ENCODE data around the gene UGT3A2.
"Not testable (repeated sequence)": the region's sequence is repeated elsewhere in the genome, so short reads cannot be mapped to it uniquely, and the experiment has no call there.

The UGT3A2 gene

GRCh38 chr5:36052538-36052937, 14.1 kb downstream of the UGT3A2 start:
- DNase-seq, result no peak

- no peak for DNase-seq
These were observed 16.7 kb downstream of the UGT3A2 start for GRCh38 chr5:36049949-36050348.

- DNase-seq, result no peak
These were observed 19.1 kb downstream of the UGT3A2 start for GRCh38 chr5:36047384-36048160.

- DNase-seq, result no peak
These were observed 20.8 kb downstream of the UGT3A2 start for GRCh38 chr5:36045895-36046294.

DNA sequence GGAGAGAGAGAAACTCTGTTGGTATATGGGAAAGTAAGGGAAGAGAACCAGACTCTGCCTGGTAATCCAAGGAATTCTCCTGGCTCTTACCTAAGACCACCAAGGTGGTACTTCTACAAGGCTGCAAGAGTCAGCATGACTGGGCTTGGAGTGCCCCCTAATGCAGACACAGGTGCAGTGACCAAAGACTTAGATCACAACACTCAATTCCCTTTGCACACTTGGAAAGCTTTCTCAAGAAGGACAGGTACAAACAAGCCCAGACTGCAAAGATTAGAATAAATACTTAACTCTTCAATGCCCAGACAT, 25.2 kb downstream of the UGT3A2 start:
- DNase-seq, result no peak

DNA sequence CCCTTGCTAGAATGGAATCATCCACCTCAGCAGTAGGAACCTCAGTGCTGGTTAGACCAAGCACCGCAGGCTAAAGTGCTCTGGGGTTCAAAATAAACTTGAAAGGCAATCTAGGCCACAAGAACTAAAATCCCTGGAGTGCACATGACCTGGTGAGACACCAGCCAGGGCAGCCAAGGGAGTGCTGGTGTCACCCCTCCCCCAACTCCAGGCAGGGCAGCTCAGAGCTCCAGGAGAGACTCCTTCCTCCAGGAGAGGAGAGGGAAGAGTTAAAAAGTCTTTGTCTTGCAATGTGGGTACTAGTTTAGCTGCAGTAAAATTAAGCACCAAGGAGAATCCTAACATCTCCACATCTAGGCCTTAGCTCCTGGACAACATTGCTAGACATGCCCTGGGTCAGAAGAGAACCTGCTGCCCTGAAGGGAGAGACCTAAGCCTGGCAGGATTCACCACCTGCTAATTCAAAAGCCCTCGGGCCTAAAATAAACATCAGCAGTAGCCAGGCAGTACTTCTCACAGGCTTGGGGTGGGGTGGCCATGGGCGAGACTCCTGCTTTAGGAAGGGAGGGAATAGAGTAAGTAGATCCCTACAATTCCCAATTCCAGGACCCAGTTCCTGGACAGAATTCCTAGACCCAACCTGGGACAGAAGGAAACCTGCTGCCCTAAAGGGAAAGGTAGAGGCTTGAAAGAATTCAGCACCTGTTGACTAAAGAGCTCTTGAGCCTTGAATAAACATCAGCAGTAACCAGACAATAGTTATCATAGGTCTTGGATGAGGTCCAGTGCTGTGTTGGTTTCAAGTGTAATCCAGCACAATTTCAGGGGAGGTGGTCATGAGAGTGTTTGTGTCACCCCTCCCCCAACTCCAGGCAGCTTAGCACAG, 25.8 kb downstream of the UGT3A2 start:
- DNase-seq, result no peak

GRCh38 chr5:36035696-36036095, 31.0 kb downstream of the UGT3A2 start:
- DNase-seq, result no peak

DNA sequence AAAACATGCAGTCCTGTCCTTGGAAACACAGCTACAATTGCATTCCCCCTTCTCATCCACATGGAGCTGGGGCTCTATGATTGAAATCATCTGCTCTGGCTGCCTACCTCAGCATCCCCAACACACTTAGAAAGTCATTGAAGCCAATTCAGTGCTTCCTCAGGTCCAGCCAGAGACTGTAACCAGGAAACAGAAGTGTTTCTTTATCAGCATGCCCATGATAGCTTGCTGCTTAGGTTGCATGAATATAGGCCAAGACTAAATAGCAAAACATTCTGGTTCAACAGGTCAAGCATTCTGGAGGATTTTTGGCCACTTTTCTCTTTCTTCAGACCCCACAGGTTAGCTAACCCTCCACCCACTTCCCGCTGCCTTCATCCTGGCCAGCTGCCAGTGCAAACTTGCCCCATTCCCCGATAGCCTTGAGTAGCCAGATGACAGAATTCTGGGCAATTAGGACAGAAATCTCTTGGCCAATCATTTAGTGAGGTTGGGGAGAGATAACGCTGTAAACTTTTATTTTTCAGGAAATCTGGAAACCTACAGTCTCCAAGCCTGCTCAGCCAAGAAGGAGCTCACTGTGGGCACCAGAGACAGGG, 32.0 kb downstream of the UGT3A2 start:
- DNase-seq, result not testable (repeated sequence)

DNA sequence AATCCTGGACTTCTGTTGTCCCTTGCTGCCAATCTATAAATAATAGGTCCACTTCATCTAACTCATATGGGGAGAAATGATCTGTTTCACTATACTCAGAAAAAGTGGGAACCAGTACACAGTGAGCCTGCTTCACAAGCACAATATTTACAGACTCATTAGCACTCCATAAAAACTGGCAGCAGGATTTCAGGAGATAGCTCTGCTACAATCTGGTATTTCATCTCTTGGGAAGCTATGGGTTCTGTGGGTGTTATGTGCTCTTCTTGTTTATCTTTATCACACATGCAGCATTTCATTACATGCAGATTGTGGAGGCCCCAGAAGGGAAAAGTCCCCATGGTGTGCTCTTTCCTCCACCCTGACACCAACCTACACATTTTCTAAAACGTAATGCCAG, 33.2 kb downstream of the UGT3A2 start:
- DNase-seq, result no peak

DNA sequence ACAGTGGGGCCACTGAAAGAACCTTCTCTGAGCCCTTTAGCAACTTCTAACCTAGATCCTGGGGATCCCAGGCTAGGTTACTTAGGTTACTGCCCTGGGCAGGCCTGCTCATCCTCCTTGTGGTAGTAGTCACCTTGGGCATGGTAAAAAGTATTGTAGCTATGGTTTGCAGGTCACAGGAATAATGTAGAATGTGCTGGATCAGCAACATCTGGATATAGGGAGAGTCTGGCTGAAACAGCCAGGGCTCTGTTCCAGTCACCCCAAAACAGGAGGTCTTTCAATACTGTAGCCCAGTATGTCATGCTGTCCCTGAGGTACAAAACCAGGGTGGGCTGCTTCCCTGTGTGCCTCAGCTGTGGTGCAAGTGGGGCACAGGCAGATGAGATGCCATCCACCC, 33.6 kb downstream of the UGT3A2 start:
- DNase-seq, result no peak

DNA sequence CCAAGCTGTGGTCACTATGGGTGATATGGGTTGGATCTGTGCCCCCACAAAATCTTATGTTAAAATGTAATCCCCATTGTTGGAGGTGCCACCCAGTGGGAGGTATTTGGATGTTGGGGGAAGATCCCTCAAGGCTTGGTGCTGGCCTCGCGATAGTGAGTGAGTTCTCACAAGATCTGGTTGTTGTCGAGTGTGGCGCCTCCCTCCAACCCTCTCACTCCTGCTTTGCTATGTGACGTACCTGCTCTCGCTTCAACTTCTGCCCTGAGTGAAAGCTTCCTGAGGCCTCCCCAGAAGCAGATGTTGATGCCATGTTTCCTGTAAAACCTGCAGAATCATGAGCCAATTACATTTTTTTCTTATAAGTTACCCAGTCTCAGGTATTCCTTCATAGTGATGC, 35.5 kb downstream of the UGT3A2 start:
- DNase-seq, result no peak

GRCh38 chr5:36029914-36030313, 36.8 kb downstream of the UGT3A2 start:
- DNase-seq, result no peak

DNA sequence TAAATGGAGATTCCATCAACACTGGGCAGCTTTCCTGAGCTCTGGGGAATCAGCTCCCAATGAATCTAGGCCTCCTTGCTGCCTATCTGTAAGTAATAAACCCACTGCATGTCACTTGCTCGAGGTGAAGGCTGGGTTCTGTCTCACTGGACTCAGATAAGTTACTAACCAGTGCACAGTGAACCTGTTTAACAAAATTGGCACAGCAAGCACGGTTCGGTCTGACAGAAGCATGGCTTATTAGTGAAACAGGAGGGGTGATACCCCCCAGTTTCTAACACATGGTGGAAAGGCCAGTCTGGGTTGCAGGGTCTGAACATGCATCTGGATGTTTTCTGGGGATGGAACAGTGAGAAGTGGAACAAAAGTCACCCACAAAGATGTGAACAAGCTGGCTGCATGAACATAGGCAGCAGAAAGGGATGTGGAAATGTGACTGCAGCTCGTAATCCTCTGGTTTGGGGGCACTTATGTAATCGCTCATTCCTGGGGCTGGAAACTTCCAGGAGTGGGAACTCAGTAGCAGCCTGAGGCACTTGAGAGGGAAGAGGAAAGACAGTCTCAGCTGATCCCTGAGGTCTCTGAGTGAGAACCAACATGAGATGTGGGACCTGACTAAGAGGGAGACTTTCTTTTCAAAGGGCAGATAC, 37.7 kb downstream of the UGT3A2 start:
- DNase-seq, result no peak

DNA sequence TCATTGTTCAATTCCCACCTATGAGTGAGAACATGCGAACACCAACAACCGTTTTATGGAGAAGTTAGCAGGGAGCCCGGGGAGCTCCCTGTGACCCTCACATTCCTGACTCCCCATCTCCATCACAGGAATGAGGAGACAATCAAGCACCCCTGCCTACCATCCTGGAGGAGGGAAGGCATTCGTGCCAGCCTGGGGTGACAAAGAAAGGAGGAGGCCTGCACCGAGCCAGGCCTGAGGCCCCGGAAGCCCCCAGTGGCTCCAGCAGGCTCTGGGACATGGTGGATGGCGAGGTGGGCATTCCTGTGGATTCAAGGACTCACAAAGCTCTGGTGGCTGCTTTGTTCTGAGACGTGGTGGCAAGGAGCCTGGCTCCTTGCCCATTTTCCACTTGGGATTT, 39.0 kb downstream of the UGT3A2 start:
- no peak for DNase-seq

DNA sequence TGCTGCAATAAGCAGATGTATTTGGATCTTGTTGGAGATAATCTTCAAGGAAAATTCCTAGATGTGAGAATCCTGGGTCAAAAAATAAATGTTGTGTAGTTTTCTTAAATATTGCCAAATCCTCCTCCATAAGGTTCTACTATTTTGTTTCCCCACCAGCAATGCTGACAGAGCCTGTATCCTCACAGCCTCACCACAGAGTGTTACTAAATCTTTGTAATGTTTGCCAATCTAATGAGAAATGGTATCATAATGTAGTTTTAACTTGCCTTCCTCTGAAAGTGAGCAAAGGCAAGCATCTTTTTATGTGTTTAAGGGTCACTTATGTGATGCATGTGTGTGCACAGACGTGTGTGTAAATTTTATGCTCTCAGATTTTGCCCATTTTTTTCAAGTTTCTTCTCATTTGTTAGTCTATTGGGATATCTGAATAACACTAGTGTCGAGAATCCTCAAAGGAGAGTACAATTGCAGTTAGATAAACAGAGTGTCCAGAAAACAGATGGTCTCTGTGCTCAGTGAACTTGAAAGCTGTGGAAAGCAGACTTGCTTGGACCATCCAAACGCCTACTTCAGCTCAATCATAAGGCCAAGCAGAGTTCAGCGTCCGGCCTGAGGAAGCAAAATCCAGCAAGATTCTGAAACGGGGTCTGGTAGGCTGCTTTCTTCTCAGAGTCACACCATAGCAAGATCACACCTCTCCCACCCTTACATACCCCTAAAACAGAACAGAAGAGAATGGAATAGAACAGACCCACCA, 39.8 kb downstream of the UGT3A2 start:
- DNase-seq, result no peak

- DNase-seq, result not testable (repeated sequence)
These were observed 44.4 kb downstream of the UGT3A2 start for GRCh38 chr5:36022246-36022645.

DNA sequence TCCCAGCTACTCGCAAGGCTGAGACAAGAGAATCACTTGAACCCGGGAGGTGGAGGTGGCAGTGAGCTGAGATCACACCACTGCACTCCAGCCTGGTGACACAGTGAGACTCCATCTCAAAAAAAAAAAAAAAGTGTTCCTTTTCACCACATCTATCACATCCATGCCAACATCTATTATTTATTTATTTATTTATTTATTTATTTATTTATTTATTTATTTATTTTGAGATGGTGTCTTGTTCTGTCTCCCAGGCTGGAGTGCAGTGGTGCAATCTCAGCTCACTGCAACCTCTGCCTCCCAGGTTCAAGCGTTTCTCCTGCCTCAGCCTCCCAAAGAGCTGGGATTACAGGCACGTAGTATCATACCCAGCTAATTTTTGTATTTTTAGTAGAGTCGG, 47.1 kb downstream of the UGT3A2 start:
- DNase-seq, result not testable (repeated sequence)

GRCh38 chr5:36017622-36018021, 49.1 kb downstream of the UGT3A2 start:
- DNase-seq, result no peak

DNA sequence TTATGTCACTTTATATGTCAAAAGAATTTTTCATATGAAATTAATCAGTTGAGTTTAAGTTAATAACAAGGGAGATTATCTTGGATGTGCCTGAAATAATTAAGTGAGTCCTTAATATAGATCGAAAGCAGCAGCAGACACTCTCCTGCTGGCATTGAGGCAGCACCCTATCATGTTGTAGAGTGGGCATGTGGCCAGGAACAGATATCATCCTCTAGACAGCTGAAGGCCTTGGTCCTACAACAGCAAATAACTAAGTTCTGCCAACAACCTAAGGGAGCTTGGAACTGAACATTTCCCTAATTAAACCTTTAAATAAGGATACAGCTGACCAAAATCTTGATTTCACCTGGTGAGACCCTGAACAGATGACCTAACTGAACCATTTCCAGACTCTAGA, 49.7 kb downstream of the UGT3A2 start:
- DNase-seq, result no peak

GRCh38 chr5:36013182-36013581, 53.5 kb downstream of the UGT3A2 start:
- DNase-seq, result no peak

- DNase-seq, result no peak
These were observed 57.0 kb downstream of the UGT3A2 start for GRCh38 chr5:36009698-36010097.

DNA sequence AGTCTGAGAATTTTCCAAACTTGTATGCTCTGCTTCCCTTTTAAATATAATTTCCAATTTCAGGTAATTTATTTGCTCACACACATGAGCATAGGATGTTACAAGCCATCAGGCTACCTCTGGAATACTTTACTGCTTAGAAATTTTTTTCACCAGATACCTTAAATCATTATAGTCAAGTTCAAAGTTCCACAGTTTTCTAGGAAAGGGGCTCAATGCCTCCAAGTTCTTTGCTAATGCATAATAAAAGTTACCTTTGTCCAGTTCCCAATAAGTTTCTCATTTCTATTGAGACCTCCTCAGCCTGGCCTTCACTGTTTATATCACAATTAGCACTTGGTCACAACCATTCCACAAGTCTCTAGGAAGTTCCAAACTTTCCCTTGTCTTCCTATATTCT, 59.3 kb downstream of the UGT3A2 start:
- DNase-seq, result no peak

- DNase-seq, result no peak
These were observed 60.5 kb downstream of the UGT3A2 start for GRCh38 chr5:36006163-36006562.
